GM12878 (cell line): Measurements from ENCODE around the gene PMEL. TPM values are rescaled to one million over a fixed set of nuclear protein-coding genes. Genes with fewer than 3 reads are reported as not detected.

ENCODE experiments used
- BRCA1 ChIP-seq: IDR thresholded peaks from 2 replicates; pipeline ENCODE4 v1.6.1; 2011; ENCODE audit warnings: low read depth, low read length, improper control_type of control experiment
- CEBPB ChIP-seq, 2 experiments: fragments of 150-350 bp in 1 of 2; IDR thresholded peaks; 2 replicates each; pipeline ENCODE4 v1.6.1; 2012 to 2014; ENCODE audit warnings: low read depth in 2 of 2, low read length in 2 of 2, borderline replicate concordance in 1 of 2, inconsistent platforms in 1 of 2
- CUX1 ChIP-seq: IDR thresholded peaks from 2 replicates; pipeline ENCODE4 v1.6.1; 2012; ENCODE audit warnings: improper control_type of control experiment, low read depth, low read length; ENCODE audit not compliant: insufficient replicate concordance
- EED ChIP-seq: sonication (generic); IDR thresholded peaks from 2 replicates; pipeline ENCODE4 v1.6.1; 2016; ENCODE audit warnings: antibody characterized with exemption, low read depth
- HSF1 ChIP-seq: fragments of 150-350 bp; IDR thresholded peaks from 2 replicates; pipeline ENCODE4 v1.6.1; 2014; ENCODE audit warnings: mild to moderate bottlenecking, low read depth, low read length
- IRF5 ChIP-seq: fragments of 450-650 bp; IDR thresholded peaks from 2 replicates; pipeline ENCODE4 v1.6.1; 2017; ENCODE audit warnings: borderline replicate concordance
- PAX5 ChIP-seq: IDR thresholded peaks from 2 replicates; pipeline ENCODE4 v1.6.1; 2011; ENCODE audit warnings: low read depth, low read length, borderline replicate concordance
- RAD21 ChIP-seq: IDR thresholded peaks from 2 replicates; pipeline ENCODE4 v1.6.1; 2011; ENCODE audit warnings: mild to moderate bottlenecking, low read depth, low read length, moderate library complexity; ENCODE audit not compliant: insufficient read depth
- RCOR1 ChIP-seq: conservative IDR thresholded peaks from 2 replicates; pipeline ENCODE4 v1.6.1; 2012; ENCODE audit warnings: low read depth, low read length, improper control_type of control experiment
- SMAD5 ChIP-seq: IDR thresholded peaks from 2 replicates; pipeline ENCODE4 v1.6.1; 2016; ENCODE audit warnings: antibody characterized with exemption, low read depth
- TCF7 ChIP-seq: IDR thresholded peaks from 2 replicates; pipeline ENCODE4 v1.6.1; 2014; ENCODE audit warnings: antibody characterized with exemption, borderline replicate concordance
- ZNF592 ChIP-seq: fragments of 450-650 bp; IDR thresholded peaks from 2 replicates; pipeline ENCODE4 v1.6.1; 2017; ENCODE audit warnings: mild to moderate bottlenecking, moderate library complexity
- ZNF687 ChIP-seq: fragments of 450-650 bp; IDR thresholded peaks from 2 replicates; pipeline ENCODE4 v1.6.1; 2017; ENCODE audit warnings: mild to moderate bottlenecking, moderate library complexity
- polyA plus RNA-seq, 11 experiments: library from polyadenylated mRNA; depleted of rRNA in 4 of 11; unstranded in 6 of 11; stranded (reverse) in 5 of 11; fragments of >200 nt; fragmentation: Nextera tagmentation in 4 of 11; fragmentation: Illumina TruSeq in 1 of 11; extraction: Ambion mirVana in 4 of 11; extraction: Trizol in 1 of 11; gene quantifications; 1 replicate in 1 of 11; 2 replicates in 10 of 11; pipeline versions ENCODE4 v1.2.1 to v1.2.3, GENCODE V29; 2011 to 2016; ENCODE audit warnings: inconsistent platforms in 2 of 11, missing spikeins in 2 of 11, low read depth in 1 of 11
- total RNA-seq, 4 experiments: library from RNA; depleted of rRNA in 3 of 4; stranded (reverse); fragments of >200 nt in 3 of 4; fragmentation: Illumina TruSeq in 1 of 4; extraction: Trizol in 1 of 4; gene quantifications; 2 replicates each; pipeline versions ENCODE4 v1.2.1 to v1.2.3, GENCODE V29; 2013 to 2021

The PMEL gene
- total and polyA plus RNA-seq, 10 of the 15 experiments (the other 5 are each of a cell fraction or from before 2014, with no cell fraction given) = 0.32 to 1.6 (median 0.56) TPM

- no peak for TF ChIP-seq ZNF592
- TF ChIP-seq TCF7 = peak; percentile 85
- TF ChIP-seq SMAD5 = 0 out of 2 replicates have a peak, but pooled peaks have one; percentile 51
- no peak for TF ChIP-seq RAD21
- TF ChIP-seq HSF1 = no peak
- peak; percentile 82 for TF ChIP-seq ZNF687
- TF ChIP-seq CUX1 = no peak
- TF ChIP-seq RCOR1 = no peak
- peak; percentile 85 for TF ChIP-seq EED
- peak; percentile 50; the same call in 1 of the 2 replicates for TF ChIP-seq PAX5
- TF ChIP-seq IRF5 = no peak
- TF ChIP-seq CEBPB (IDR thresholded peaks at IDR 0.05; ENCODE audit: borderline replicate concordance in 1 of 2, low read depth in 2 of 2, low read length in 2 of 2) = no peak
- no peak for TF ChIP-seq BRCA1
Measured at GRCh38 chr12:55929306-55929791, 36.5 kb downstream of the PMEL start (continued).
